Measurements from ENCODE around the gene CHDH. TPM values are rescaled to one million over a fixed set of nuclear protein-coding genes. Genes with fewer than 3 reads are reported as not detected.
A peak's percentile ranks its signal among the peaks of the same experiment; 100 is the strongest.

CHDH gene
- total and polyA plus RNA-seq, 8 donors, result 9.3 to 28.2 (median 18.5) TPM

GRCh38 chr3:53850895-53851294 lies 4.7 kb upstream of the CHDH start:
- Histone ChIP-seq H3K4me3 (no peak overlapping the region), H3K9me3 (no peaks in the 10 kb centered on the region), H3K27ac (no peak overlapping the region), H3K27me3 (no peaks in the 10 kb centered on the region), H3K36me3 (no peaks in the 10 kb centered on the region), H3K4me1 (no peaks in the 10 kb centered on the region)
- TF ChIP-seq, protein P1, sequence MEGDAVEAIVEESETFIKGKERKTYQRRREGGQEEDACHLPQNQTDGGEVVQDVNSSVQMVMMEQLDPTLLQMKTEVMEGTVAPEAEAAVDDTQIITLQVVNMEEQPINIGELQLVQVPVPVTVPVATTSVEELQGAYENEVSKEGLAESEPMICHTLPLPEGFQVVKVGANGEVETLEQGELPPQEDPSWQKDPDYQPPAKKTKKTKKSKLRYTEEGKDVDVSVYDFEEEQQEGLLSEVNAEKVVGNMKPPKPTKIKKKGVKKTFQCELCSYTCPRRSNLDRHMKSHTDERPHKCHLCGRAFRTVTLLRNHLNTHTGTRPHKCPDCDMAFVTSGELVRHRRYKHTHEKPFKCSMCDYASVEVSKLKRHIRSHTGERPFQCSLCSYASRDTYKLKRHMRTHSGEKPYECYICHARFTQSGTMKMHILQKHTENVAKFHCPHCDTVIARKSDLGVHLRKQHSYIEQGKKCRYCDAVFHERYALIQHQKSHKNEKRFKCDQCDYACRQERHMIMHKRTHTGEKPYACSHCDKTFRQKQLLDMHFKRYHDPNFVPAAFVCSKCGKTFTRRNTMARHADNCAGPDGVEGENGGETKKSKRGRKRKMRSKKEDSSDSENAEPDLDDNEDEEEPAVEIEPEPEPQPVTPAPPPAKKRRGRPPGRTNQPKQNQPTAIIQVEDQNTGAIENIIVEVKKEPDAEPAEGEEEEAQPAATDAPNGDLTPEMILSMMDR (IDR thresholded peaks at IDR 0.05), result no peak
- ATAC-seq (peak in 1 of 4 donors; percentile 14), DNase-seq (peak in 4 of 6 donors; percentile 52 to 73 (median 72)), FAIRE-seq (no peak)
- intact Hi-C loops (cut with DNase I), result no loop called here
- WGBS, 2 donors, result 37 to 43% methylated on average over 5 of the region's 5 CpGs

GRCh38 chr3:53849916-53850315 lies 3.7 kb upstream of the CHDH start:
- DNase-seq (no peak), ATAC-seq (no peak), FAIRE-seq (no peak)
- H3K27ac ChIP-seq, result no peak overlapping the region
- H3K4me1 ChIP-seq, result peaks cover 0 to 3% (median 2%) of the 10 kb centered on the region in 3 donors
- WGBS, 2 donors, result 96% methylated on average over 7 of the region's 7 CpGs
- TF ChIP-seq, protein P1 (IDR thresholded peaks at IDR 0.05), result no peak
- H3K27me3 ChIP-seq, result no peaks in the 10 kb centered on the region
- H3K4me3 ChIP-seq, result no peak overlapping the region
- intact Hi-C loops (cut with DNase I), result no loop called here
- no peaks in the 10 kb centered on the region for H3K9me3 ChIP-seq
- H3K36me3 ChIP-seq, result no peaks in the 10 kb centered on the region

DNA sequence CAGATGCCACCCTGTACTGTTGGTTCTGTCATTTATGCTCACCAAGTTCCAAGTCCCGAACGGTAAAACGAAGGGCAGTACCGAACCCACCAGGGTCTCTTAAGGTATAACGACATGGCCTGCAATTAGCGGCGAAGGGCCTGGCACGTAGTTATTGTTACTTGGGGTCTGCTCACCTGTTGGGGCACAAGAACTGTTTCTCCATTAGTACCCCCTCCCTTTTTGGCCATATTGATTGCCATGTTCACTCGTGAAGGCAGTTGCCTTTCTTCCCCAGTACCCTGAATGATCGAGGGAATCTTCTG lies 584 bp upstream of the CHDH start:
- H3K9me3 ChIP-seq, result no peaks in the 10 kb centered on the region
- intact Hi-C loops (cut with DNase I), result no loop called here
- H3K36me3 ChIP-seq, result no peaks in the 10 kb centered on the region
- peak overlapping the region; percentile 18 to 88 (median 78) for H3K4me3 ChIP-seq
- 42 to 49% methylated on average over 10 of the region's 10 CpGs for WGBS, 2 donors
- peak overlapping the region in 2 of 4 donors; percentile 95 to 99 for H3K27ac ChIP-seq
- H3K4me1 ChIP-seq, result peaks cover 24 to 30% (median 27%) of the 10 kb centered on the region in 3 donors
- DNase-seq, result no peak
- TF ChIP-seq, protein P1 (IDR thresholded peaks at IDR 0.05), result no peak
- FAIRE-seq, result no peak
- H3K27me3 ChIP-seq, result no peaks in the 10 kb centered on the region
- no peak for ATAC-seq

GRCh38 chr3:53845881-53846133 lies 412 bp downstream of the CHDH start:
- TF ChIP-seq, protein P1 (IDR thresholded peaks at IDR 0.05), result no peak
- DNase-seq (peak in 1 of 6 donors; percentile 80), FAIRE-seq (no peak), ATAC-seq (peak in 1 of 4 donors; percentile 0)
- WGBS, 2 donors, result 0 to 1% methylated on average over 34 of the region's 34 CpGs
- H3K36me3 ChIP-seq, result no peaks in the 10 kb centered on the region
- H3K9me3 ChIP-seq, result no peaks in the 10 kb centered on the region
- H3K4me1 ChIP-seq, result peaks cover 32 to 37% (median 36%) of the 10 kb centered on the region in 3 donors
- peak overlapping the region; percentile 52 to 88 (median 78) for H3K4me3 ChIP-seq
- intact Hi-C loops (cut with DNase I), result no loop called here
- no peaks in the 10 kb centered on the region for H3K27me3 ChIP-seq
- H3K27ac ChIP-seq, result peak overlapping the region; percentile 95 to 99 (median 96)

- H3K4me1 ChIP-seq, result peaks cover 32 to 40% (median 36%) of the 10 kb centered on the region in 3 donors
- WGBS, 2 donors, result 5 to 6% methylated on average over 25 of the region's 25 CpGs
Observed at GRCh38 chr3:53845103-53845880, 927 bp downstream of the CHDH start.

More at GRCh38 chr3:53845103-53845880, 927 bp downstream of the CHDH start:
- DNase-seq, result peak in 5 of 6 donors; percentile 69 to 87 (median 71)
- intact Hi-C loops (cut with DNase I), result no loop called here
- Histone ChIP-seq H3K36me3 (no peaks in the 10 kb centered on the region), H3K27ac (peak overlapping the region; percentile 95 to 99 (median 96)), H3K27me3 (no peaks in the 10 kb centered on the region), H3K9me3 (no peaks in the 10 kb centered on the region), H3K4me3 (peak overlapping the region; percentile 52 to 88 (median 78))
- TF ChIP-seq, protein P1 (IDR thresholded peaks at IDR 0.05), result no peak
- peak; percentile 18 to 56 (median 32) for ATAC-seq
- FAIRE-seq, result no peak
